ENCODE measurements around the gene GLYATL1. TPM values are rescaled to one million over a fixed set of nuclear protein-coding genes. Genes with fewer than 3 reads are reported as not detected.

The GLYATL1 gene
- total and polyA plus RNA-seq, 2 experiments from 2014 or later = 7.9 to 12.6 TPM

DNA sequence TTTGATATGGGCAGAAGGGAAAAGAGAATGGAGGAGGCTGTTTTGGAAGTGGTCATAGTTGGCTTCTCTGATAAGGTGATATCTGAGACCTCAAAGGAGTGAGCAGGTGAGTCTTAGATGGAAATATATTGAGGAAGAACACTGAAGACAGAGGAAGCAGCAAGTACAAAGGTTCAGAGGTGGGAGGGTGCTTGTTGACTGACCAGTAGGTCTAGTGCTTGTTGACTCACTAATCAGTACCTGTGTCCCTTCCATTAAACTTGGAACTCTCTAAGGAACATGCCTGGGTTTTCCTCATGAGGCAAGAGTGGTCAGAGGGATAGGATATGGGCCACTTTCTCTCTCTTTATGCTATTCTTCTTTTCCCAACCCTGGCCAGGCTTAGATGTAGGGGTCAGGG is 25.6 kb upstream of the GLYATL1 start:
- no peak overlapping the region for H3K27ac ChIP-seq (ENCODE audit: low read depth)
- Mint-ChIP-seq H3K4me3 (no peak overlapping the region), H3K4me1 (no peaks in the 10 kb centered on the region), H3K27ac (no peak overlapping the region), H3K9me3 (peaks cover 35% of the 10 kb centered on the region), H3K27me3 (ENCODE audit: insufficient read depth, low read depth, poor library complexity) (no peaks in the 10 kb centered on the region), H3K36me3 (ENCODE audit: low read depth) (peaks cover 13% of the 10 kb centered on the region)
- TF ChIP-seq EZH2 (IDR thresholded peaks at IDR 0.05; ENCODE audit: low read depth, unreplicated experiment) (no peak), STAT1 (IDR thresholded peaks at IDR 0.05; ENCODE audit: unreplicated experiment) (no peak), EZH2phosphoT487 (IDR thresholded peaks at IDR 0.05; ENCODE audit: unreplicated experiment) (no peak), POLR2AphosphoS5 (IDR thresholded peaks at IDR 0.05; ENCODE audit: low read depth) (no peak), CREB1 (CRISPR knock-in tag; IDR thresholded peaks at IDR 0.05; ENCODE audit: low read depth) (no peak), ZNF331 (CRISPR knock-in tag; IDR thresholded peaks at IDR 0.05; ENCODE audit: low read depth) (no peak), REST (IDR thresholded peaks at IDR 0.05; ENCODE audit: unreplicated experiment) (no peak), JUNB (IDR thresholded peaks at IDR 0.05; ENCODE audit: unreplicated experiment) (no peak), ZNF114 (CRISPR knock-in tag; IDR thresholded peaks at IDR 0.05) (no peak), ZNF462 (CRISPR knock-in tag; IDR thresholded peaks at IDR 0.05) (no peak), NANOG (IDR thresholded peaks at IDR 0.05; ENCODE audit: borderline replicate concordance) (no peak)
- TF ChIP-seq, protein P1, sequence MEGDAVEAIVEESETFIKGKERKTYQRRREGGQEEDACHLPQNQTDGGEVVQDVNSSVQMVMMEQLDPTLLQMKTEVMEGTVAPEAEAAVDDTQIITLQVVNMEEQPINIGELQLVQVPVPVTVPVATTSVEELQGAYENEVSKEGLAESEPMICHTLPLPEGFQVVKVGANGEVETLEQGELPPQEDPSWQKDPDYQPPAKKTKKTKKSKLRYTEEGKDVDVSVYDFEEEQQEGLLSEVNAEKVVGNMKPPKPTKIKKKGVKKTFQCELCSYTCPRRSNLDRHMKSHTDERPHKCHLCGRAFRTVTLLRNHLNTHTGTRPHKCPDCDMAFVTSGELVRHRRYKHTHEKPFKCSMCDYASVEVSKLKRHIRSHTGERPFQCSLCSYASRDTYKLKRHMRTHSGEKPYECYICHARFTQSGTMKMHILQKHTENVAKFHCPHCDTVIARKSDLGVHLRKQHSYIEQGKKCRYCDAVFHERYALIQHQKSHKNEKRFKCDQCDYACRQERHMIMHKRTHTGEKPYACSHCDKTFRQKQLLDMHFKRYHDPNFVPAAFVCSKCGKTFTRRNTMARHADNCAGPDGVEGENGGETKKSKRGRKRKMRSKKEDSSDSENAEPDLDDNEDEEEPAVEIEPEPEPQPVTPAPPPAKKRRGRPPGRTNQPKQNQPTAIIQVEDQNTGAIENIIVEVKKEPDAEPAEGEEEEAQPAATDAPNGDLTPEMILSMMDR (conservative IDR thresholded peaks at IDR 0.05; ENCODE audit: low read depth in 2 of 2) = no peak
- TF ChIP-seq, protein P2, sequence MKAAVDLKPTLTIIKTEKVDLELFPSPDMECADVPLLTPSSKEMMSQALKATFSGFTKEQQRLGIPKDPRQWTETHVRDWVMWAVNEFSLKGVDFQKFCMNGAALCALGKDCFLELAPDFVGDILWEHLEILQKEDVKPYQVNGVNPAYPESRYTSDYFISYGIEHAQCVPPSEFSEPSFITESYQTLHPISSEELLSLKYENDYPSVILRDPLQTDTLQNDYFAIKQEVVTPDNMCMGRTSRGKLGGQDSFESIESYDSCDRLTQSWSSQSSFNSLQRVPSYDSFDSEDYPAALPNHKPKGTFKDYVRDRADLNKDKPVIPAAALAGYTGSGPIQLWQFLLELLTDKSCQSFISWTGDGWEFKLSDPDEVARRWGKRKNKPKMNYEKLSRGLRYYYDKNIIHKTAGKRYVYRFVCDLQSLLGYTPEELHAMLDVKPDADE (IDR thresholded peaks at IDR 0.05) = no peak
- H3K79me2 ChIP-seq (replicated peaks; ENCODE audit: insufficient read depth) = no peaks in the 10 kb centered on the region
- no peaks in the 10 kb centered on the region; the same call in 1 of the 2 replicates for H3K9me2 ChIP-seq (ENCODE audit: insufficient read depth)
- H3K4me1 ChIP-seq (ENCODE audit: insufficient read depth) = no peaks in the 10 kb centered on the region
- H2AFZ ChIP-seq = no peak overlapping the region
- no peak overlapping the region for H3K4me3 ChIP-seq
- no peaks in the 10 kb centered on the region for H4K20me1 ChIP-seq (replicated peaks; ENCODE audit: insufficient read depth)
- H3K4me2 ChIP-seq = no peak overlapping the region
- no peak for ATAC-seq
- peaks cover 11% of the 10 kb centered on the region; the same call in 1 of the 2 replicates for H3K36me3 ChIP-seq (ENCODE audit: insufficient read depth)
- H3K27me3 ChIP-seq (ENCODE audit: insufficient read depth) = no peaks in the 10 kb centered on the region
- H3F3A ChIP-seq (replicated peaks; ENCODE audit: low read depth) = no peaks in the 10 kb centered on the region
- DNase-seq (ENCODE audit: low spot score) = no peak
